GM12878 (cell line): ENCODE results near the gene CACFD1. TPM values are rescaled to one million over a fixed set of nuclear protein-coding genes. Genes with fewer than 3 reads are reported as not detected.

Experiments used
- CREB1 ChIP-seq: IDR thresholded peaks from 2 replicates; pipeline ENCODE4 v1.6.1; 2012; ENCODE audit warnings: low read depth, mild to moderate bottlenecking, inconsistent platforms
- CUX1 ChIP-seq: IDR thresholded peaks from 2 replicates; pipeline ENCODE4 v1.6.1; 2012; ENCODE audit warnings: improper control_type of control experiment, low read depth, low read length; ENCODE audit not compliant: insufficient replicate concordance
- EP300 ChIP-seq, 2 experiments: fragments of 150-350 bp in 1 of 2; IDR thresholded peaks; 2 replicates each; pipeline ENCODE4 v1.6.1; 2011 to 2012; ENCODE audit warnings: low read depth in 2 of 2, low read length in 2 of 2, borderline replicate concordance in 1 of 2, improper control_type of control experiment in 1 of 2, inconsistent platforms in 1 of 2; ENCODE audit not compliant: control insufficient read depth in 1 of 2
- NFIC ChIP-seq: IDR thresholded peaks from 2 replicates; pipeline ENCODE4 v1.6.1; 2012; ENCODE audit warnings: low read depth, mild to moderate bottlenecking, inconsistent platforms, low read length, moderate library complexity
- REST ChIP-seq: IDR thresholded peaks from 2 replicates; pipeline ENCODE4 v1.6.1; 2012; ENCODE audit warnings: mild to moderate bottlenecking, low read depth, low read length
- SIX5 ChIP-seq: IDR thresholded peaks from 2 replicates; pipeline ENCODE4 v1.6.1; 2011; ENCODE audit warnings: mild to moderate bottlenecking, low read depth, low read length, moderate library complexity; ENCODE audit not compliant: severe bottlenecking
- SMARCA5 ChIP-seq: fragments of 450-650 bp; IDR thresholded peaks from 2 replicates; pipeline ENCODE4 v1.6.1; 2017; ENCODE audit warnings: mild to moderate bottlenecking
- SP1 ChIP-seq: IDR thresholded peaks from one replicate; pipeline ENCODE4 v1.6.1; 2011; ENCODE audit warnings: low read depth, low read length
- polyA plus RNA-seq, 11 experiments: library from polyadenylated mRNA; depleted of rRNA in 4 of 11; unstranded in 6 of 11; stranded (reverse) in 5 of 11; fragments of >200 nt; fragmentation: Nextera tagmentation in 4 of 11; fragmentation: Illumina TruSeq in 1 of 11; extraction: Ambion mirVana in 4 of 11; extraction: Trizol in 1 of 11; gene quantifications; 1 replicate in 1 of 11; 2 replicates in 10 of 11; pipeline versions ENCODE4 v1.2.1 to v1.2.3, GENCODE V29; 2011 to 2016; ENCODE audit warnings: inconsistent platforms in 2 of 11, missing spikeins in 2 of 11, low read depth in 1 of 11
- total RNA-seq, 4 experiments: library from RNA; depleted of rRNA in 3 of 4; stranded (reverse); fragments of >200 nt in 3 of 4; fragmentation: Illumina TruSeq in 1 of 4; extraction: Trizol in 1 of 4; gene quantifications; 2 replicates each; pipeline versions ENCODE4 v1.2.1 to v1.2.3, GENCODE V29; 2013 to 2021
- TF ChIP-seq, protein P1 (sequence below): fragments of 450-650 bp; IDR thresholded peaks from 2 replicates; pipeline ENCODE4 v1.6.1; 2017; ENCODE audit warnings: borderline replicate concordance
- TF ChIP-seq, protein P2 (sequence below): fragments of 450-650 bp; conservative IDR thresholded peaks from 2 replicates; pipeline ENCODE4 v1.6.1; 2017; ENCODE audit warnings: mild to moderate bottlenecking, moderate library complexity
- TF ChIP-seq, protein P3 (sequence below): fragments of 450-650 bp; IDR thresholded peaks from 2 replicates; pipeline ENCODE4 v1.6.1; 2018; ENCODE audit warnings: mild to moderate bottlenecking, low read depth, moderate library complexity; ENCODE audit not compliant: partially characterized antibody

The CACFD1 gene
- total and polyA plus RNA-seq, 10 of the 15 experiments (the other 5 are each of a cell fraction or from before 2014, with no cell fraction given) = 0.09 to 5.8 (median 1.4) TPM; not detected in 1

GRCh38 chr9:133417541-133418461 is 42.0 kb upstream of the CACFD1 start, which contains the start of gene REXO4 (continued):
- TF ChIP-seq REST (no peak), SP1 (peak; percentile 69), CUX1 (no peak), CREB1 (peak; percentile 85), NFIC (no peak), EP300 (IDR thresholded peaks at IDR 0.05; ENCODE audit: borderline replicate concordance in 1 of 2, control insufficient read depth in 1 of 2, low read depth in 2 of 2, low read length in 2 of 2) (no peak), SIX5 (peak; percentile 66), SMARCA5 (peak; percentile 69; the same call in 1 of the 2 replicates)
- TF ChIP-seq, protein P1, sequence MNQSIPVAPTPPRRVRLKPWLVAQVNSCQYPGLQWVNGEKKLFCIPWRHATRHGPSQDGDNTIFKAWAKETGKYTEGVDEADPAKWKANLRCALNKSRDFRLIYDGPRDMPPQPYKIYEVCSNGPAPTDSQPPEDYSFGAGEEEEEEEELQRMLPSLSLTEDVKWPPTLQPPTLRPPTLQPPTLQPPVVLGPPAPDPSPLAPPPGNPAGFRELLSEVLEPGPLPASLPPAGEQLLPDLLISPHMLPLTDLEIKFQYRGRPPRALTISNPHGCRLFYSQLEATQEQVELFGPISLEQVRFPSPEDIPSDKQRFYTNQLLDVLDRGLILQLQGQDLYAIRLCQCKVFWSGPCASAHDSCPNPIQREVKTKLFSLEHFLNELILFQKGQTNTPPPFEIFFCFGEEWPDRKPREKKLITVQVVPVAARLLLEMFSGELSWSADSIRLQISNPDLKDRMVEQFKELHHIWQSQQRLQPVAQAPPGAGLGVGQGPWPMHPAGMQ = peak; percentile 62; the same call in 1 of the 2 replicates
- TF ChIP-seq, protein P2, sequence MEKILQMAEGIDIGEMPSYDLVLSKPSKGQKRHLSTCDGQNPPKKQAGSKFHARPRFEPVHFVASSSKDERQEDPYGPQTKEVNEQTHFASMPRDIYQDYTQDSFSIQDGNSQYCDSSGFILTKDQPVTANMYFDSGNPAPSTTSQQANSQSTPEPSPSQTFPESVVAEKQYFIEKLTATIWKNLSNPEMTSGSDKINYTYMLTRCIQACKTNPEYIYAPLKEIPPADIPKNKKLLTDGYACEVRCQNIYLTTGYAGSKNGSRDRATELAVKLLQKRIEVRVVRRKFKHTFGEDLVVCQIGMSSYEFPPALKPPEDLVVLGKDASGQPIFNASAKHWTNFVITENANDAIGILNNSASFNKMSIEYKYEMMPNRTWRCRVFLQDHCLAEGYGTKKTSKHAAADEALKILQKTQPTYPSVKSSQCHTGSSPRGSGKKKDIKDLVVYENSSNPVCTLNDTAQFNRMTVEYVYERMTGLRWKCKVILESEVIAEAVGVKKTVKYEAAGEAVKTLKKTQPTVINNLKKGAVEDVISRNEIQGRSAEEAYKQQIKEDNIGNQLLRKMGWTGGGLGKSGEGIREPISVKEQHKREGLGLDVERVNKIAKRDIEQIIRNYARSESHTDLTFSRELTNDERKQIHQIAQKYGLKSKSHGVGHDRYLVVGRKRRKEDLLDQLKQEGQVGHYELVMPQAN = peak; percentile 96
- TF ChIP-seq, protein P3, sequence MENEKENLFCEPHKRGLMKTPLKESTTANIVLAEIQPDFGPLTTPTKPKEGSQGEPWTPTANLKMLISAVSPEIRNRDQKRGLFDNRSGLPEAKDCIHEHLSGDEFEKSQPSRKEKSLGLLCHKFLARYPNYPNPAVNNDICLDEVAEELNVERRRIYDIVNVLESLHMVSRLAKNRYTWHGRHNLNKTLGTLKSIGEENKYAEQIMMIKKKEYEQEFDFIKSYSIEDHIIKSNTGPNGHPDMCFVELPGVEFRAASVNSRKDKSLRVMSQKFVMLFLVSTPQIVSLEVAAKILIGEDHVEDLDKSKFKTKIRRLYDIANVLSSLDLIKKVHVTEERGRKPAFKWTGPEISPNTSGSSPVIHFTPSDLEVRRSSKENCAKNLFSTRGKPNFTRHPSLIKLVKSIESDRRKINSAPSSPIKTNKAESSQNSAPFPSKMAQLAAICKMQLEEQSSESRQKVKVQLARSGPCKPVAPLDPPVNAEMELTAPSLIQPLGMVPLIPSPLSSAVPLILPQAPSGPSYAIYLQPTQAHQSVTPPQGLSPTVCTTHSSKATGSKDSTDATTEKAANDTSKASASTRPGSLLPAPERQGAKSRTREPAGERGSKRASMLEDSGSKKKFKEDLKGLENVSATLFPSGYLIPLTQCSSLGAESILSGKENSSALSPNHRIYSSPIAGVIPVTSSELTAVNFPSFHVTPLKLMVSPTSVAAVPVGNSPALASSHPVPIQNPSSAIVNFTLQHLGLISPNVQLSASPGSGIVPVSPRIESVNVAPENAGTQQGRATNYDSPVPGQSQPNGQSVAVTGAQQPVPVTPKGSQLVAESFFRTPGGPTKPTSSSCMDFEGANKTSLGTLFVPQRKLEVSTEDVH = peak; percentile 97
